ENCODE data around the gene SMARCD3.

DNA sequence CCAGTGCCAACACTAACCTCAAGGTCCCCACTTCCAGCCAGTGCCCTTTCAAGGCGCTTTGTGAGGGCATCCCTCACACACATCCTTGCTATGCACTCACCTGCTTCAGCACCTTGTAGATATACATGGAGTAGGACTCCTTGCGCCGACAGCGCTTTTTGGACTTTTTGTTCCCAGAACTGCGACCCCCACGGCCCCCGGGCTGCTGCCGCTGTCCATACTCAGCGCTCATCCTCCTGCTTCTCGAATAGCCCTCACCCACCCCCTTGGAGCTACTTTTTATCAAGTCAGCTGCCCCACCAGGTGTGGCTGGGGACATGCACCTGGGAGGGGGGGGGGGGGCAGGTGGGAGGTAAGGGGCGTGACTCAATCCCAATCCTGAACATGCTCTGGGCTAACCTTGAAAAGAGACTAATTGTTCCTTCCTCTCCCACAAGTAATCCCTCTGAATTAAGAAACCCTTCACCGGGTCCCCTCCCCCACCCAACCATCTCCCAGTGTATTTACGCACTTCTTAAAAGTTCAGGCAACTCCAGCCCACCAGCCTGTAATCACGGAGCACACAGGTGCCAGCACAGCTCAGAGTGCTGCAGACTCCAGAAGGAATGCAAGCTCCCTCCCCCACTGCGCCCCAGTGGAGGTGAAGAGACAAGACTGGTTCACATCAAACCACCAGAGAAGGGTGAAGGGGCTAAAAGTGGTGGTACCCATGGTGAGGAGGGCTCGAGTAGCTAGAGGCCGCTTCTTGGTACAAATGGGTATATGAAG, 38.2 kb downstream of the SMARCD3 start, which contains the start of gene H2BK1:
- TF ChIP-seq, protein P1, sequence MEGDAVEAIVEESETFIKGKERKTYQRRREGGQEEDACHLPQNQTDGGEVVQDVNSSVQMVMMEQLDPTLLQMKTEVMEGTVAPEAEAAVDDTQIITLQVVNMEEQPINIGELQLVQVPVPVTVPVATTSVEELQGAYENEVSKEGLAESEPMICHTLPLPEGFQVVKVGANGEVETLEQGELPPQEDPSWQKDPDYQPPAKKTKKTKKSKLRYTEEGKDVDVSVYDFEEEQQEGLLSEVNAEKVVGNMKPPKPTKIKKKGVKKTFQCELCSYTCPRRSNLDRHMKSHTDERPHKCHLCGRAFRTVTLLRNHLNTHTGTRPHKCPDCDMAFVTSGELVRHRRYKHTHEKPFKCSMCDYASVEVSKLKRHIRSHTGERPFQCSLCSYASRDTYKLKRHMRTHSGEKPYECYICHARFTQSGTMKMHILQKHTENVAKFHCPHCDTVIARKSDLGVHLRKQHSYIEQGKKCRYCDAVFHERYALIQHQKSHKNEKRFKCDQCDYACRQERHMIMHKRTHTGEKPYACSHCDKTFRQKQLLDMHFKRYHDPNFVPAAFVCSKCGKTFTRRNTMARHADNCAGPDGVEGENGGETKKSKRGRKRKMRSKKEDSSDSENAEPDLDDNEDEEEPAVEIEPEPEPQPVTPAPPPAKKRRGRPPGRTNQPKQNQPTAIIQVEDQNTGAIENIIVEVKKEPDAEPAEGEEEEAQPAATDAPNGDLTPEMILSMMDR (IDR thresholded peaks at IDR 0.05) = no peak
- no peak for TF ChIP-seq POLR2A (IDR thresholded peaks at IDR 0.05)
